K562 (cell line): Measurements from ENCODE around the gene LSR. TPM values are rescaled to one million over a fixed set of nuclear protein-coding genes. Genes with fewer than 3 reads are reported as not detected.
A peak's percentile ranks its signal among the peaks of the same experiment; 100 is the strongest.

Experiments used
- ATAC-seq: fragments of 200-7000 bp; cut with Tn5 transposase; 3 replicates; pipeline ENCODE4 v1.9.1; 2020; ENCODE audit warnings: moderate library complexity
- BruUV-seq: library from RNA; stranded (reverse); fragments of 400-500 nt; replicated peaks from 2 replicates; lab custom pipeline; 2021; lab: Mats Ljungman, UMichigan
- CTCF ChIA-PET: fragments of 300-600 bp; formaldehyde crosslinking; extraction: SDS; loops from one replicate; lab custom pipeline; 2021; ENCODE audit warnings: low intra/inter-chr PET ratio; lab: Yijun Ruan, JAX
- POLR2A ChIA-PET: fragments of 300-600, 350-650 bp; sonication (Branson Sonifier 250); formaldehyde crosslinking; extraction: SDS; loops from one replicate; lab custom pipeline; 2021; ENCODE audit warnings: antibody characterized with exemption, inconsistent platforms; lab: Yijun Ruan, JAX
- DNase-seq, 4 experiments: peaks; one replicate each; pipeline versions ENCODE4 v3.0.0 to v3.0.0-alpha.2; 2011 to 2018; ENCODE audit warnings: low spot score in 3 of 4, mixed read lengths in 3 of 4; ENCODE audit errors: extremely low read depth in 1 of 4
- FAIRE-seq: peaks from 2 replicates; lab custom pipeline; 2011; peaks lifted over from hg19 to GRCh38; lab: Jason Lieb, UNC
- H2AFZ ChIP-seq: 2 replicates; pipeline ENCODE4 v1.6.0; 2011; ENCODE audit warnings: low read depth, low read length, control low read depth, inconsistent platforms
- H3K27ac ChIP-seq: fragments of 200-600 bp; 3 replicates; pipeline ENCODE4 v1.8.0; 2011; ENCODE audit warnings: low read depth, mild to moderate bottlenecking, control low read depth, inconsistent platforms, low read length, moderate library complexity, mixed read lengths; ENCODE audit errors: extremely low read depth
- H3K27me3 ChIP-seq, 2 experiments: fragments of 300-600 bp in 1 of 2; 2 replicates in 1 of 2; 3 replicates in 1 of 2; pipeline versions ENCODE4 v1.6.0 to v1.8.0; 2011; ENCODE audit warnings: inconsistent platforms in 2 of 2, low read length in 2 of 2, mild to moderate bottlenecking in 1 of 2, mixed read lengths in 1 of 2, moderate library complexity in 1 of 2; ENCODE audit not compliant: control insufficient read depth in 2 of 2, insufficient read depth in 2 of 2
- H3K36me3 ChIP-seq: fragments of 300-600 bp; 3 replicates; pipeline ENCODE4 v1.8.0; 2011; ENCODE audit warnings: mild to moderate bottlenecking, low read length, inconsistent platforms; ENCODE audit not compliant: control insufficient read depth, insufficient read depth
- H3K4me1 ChIP-seq, 2 experiments: fragments of 200-600 bp in 1 of 2; replicated peaks in 1 of 2; 2 replicates in 1 of 2; 3 replicates in 1 of 2; pipeline versions ENCODE4 v1.5.1 to v1.8.0; 2011; ENCODE audit warnings: inconsistent platforms in 2 of 2, low read length in 2 of 2, mild to moderate bottlenecking in 1 of 2, mixed read lengths in 1 of 2, moderate library complexity in 1 of 2; ENCODE audit not compliant: control insufficient read depth in 2 of 2, insufficient read depth in 2 of 2
- H3K4me2 ChIP-seq: 2 replicates; pipeline ENCODE4 v1.6.1; 2011; ENCODE audit warnings: low read length, control low read depth, inconsistent platforms, mixed read lengths; ENCODE audit not compliant: insufficient read depth
- H3K4me3 ChIP-seq: fragments of 200-600 bp; sonication (generic), shearing (Covaris generic); 2 replicates; pipeline ENCODE4 v1.5.1; 2016; ENCODE audit warnings: control low read depth, inconsistent platforms
- H3K79me2 ChIP-seq: fragments of 200-600 bp; 3 replicates; pipeline ENCODE4 v1.8.0; 2011; ENCODE audit warnings: low read length, inconsistent platforms; ENCODE audit not compliant: control insufficient read depth, insufficient read depth
- H3K9ac ChIP-seq, 2 experiments: 2 replicates each; pipeline versions ENCODE4 v1.6.0 to v1.6.1; 2011; ENCODE audit warnings: low read depth in 2 of 2, low read length in 2 of 2, control low read depth in 1 of 2, inconsistent platforms in 1 of 2, mild to moderate bottlenecking in 1 of 2, mixed read lengths in 1 of 2; ENCODE audit not compliant: insufficient read depth in 1 of 2
- H3K9me1 ChIP-seq: one replicate; pipeline ENCODE4 v1.6.0; 2011; ENCODE audit warnings: inconsistent platforms, mild to moderate bottlenecking, low read length, moderate library complexity; ENCODE audit not compliant: control insufficient read depth, insufficient read depth
- H3K9me3 ChIP-seq: replicated peaks from 2 replicates; pipeline ENCODE4 v1.5.1; 2011; ENCODE audit warnings: low read depth, low read length, inconsistent platforms; ENCODE audit not compliant: control insufficient read depth, insufficient read depth
- H4K20me1 ChIP-seq: replicated peaks from 2 replicates; pipeline ENCODE4 v1.6.1; 2011; ENCODE audit warnings: low read length, inconsistent platforms, mixed read lengths; ENCODE audit not compliant: control insufficient read depth, insufficient read depth
- HDAC1 ChIP-seq, 2 experiments: fragments of 450-650 bp; IDR thresholded peaks; 2 replicates each; pipeline ENCODE4 v1.6.1; 2016 to 2017; ENCODE audit warnings: inconsistent platforms in 1 of 2, mild to moderate bottlenecking in 1 of 2, moderate library complexity in 1 of 2
- JUN ChIP-seq, 2 experiments: sonication (generic) in 1 of 2; formaldehyde crosslinking in 1 of 2; IDR thresholded peaks; 2 replicates each; pipeline versions ENCODE4 v1.6.1 to v1.8.0; 2012 to 2022; ENCODE audit warnings: borderline replicate concordance in 2 of 2, mild to moderate bottlenecking in 2 of 2, improper control_type of control experiment in 1 of 2, low read depth in 1 of 2, low read length in 1 of 2, missing genetic modification reagents in 1 of 2
- LEF1 ChIP-seq: fragments of 450-650 bp; IDR thresholded peaks from 2 replicates; pipeline ENCODE4 v1.6.1; 2016; ENCODE audit warnings: mild to moderate bottlenecking
- MEF2D ChIP-seq: conservative IDR thresholded peaks from 2 replicates; pipeline ENCODE4 v1.6.1; 2016; ENCODE audit warnings: low read depth, missing genetic modification characterization, missing compliant biosample characterization
- PML ChIP-seq: IDR thresholded peaks from 2 replicates; pipeline ENCODE4 v1.6.1; 2012; ENCODE audit warnings: low read length, inconsistent platforms
- POLR2AphosphoS5 ChIP-seq: IDR thresholded peaks from 2 replicates; pipeline ENCODE4 v1.6.1; 2011; ENCODE audit warnings: mild to moderate bottlenecking, low read depth, low read length, moderate library complexity; ENCODE audit not compliant: control insufficient read depth, insufficient read depth
- SRSF7 ChIP-seq: fragments of 200-400 bp; formaldehyde crosslinking; optimal IDR thresholded peaks from 2 replicates; pipeline ENCODE3; 2017; ENCODE audit warnings: mild to moderate bottlenecking, low read depth, low read length
- ZNF175 ChIP-seq: fragments of 200-800 bp; sonication (Bioruptor generic); IDR thresholded peaks from 2 replicates; pipeline ENCODE4 v1.6.1; 2016; ENCODE audit warnings: low read depth, mild to moderate bottlenecking, missing genetic modification characterization, missing compliant biosample characterization
- ZNF212 ChIP-seq: fragments of 450-650 bp; formaldehyde crosslinking; IDR thresholded peaks from 2 replicates; pipeline ENCODE4 v1.4.0; 2020; ENCODE audit warnings: mild to moderate bottlenecking
- WGBS: fragments of 100-300 bp; shearing (Covaris generic); methylation state at CpG from one replicate; pipeline ENCODE4 v1.1.6; 2016; ENCODE audit warnings: low coverage, mixed read lengths; ENCODE audit not compliant: insufficient coverage; ENCODE audit errors: missing lambda C conversion rate; 5-methylcytosine and 5-hydroxymethylcytosine counted together
- in situ Hi-C: fragments of 300-500 bp; cut with MboI; formaldehyde crosslinking; loops from 4 replicates; pipeline ENCODE4 v1.15.0; 2018; ENCODE audit warnings: inconsistent platforms, mixed read lengths
- intact Hi-C: fragments of 100-400 bp; cut with micrococcal nuclease; formaldehyde crosslinking; loops from 2 replicates; pipeline ENCODE4 v1.14.2; 2022
- polyA plus RNA-seq, 8 experiments: library from polyadenylated mRNA; depleted of rRNA in 4 of 8; stranded (reverse) in 5 of 8; unstranded in 3 of 8; fragments of >200 nt; fragmentation: Nextera tagmentation in 2 of 8; fragmentation: Illumina TruSeq in 1 of 8; extraction: Ambion mirVana in 2 of 8; extraction: Trizol in 1 of 8; gene quantifications; 2 replicates each; pipeline versions ENCODE4 v1.2.1 to v1.2.3, GENCODE V29; 2011 to 2014; ENCODE audit warnings: inconsistent platforms in 1 of 8, missing spikeins in 1 of 8
- total RNA-seq, 7 experiments: library from RNA; depleted of rRNA in 6 of 7; stranded (reverse); fragments of >200 nt in 6 of 7; fragmentation: Illumina TruSeq in 2 of 7; extraction: Trizol in 2 of 7; gene quantifications; 2 replicates each; pipeline versions ENCODE4 v1.2.1 to v1.2.3, GENCODE V29; 2011 to 2021; ENCODE audit warnings: low replicate concordance in 1 of 7
- TF ChIP-seq, protein P1 (sequence below): IDR thresholded peaks from 3 replicates; pipeline ENCODE4 v1.6.1; 2011; ENCODE audit warnings: borderline replicate concordance, mild to moderate bottlenecking, moderate library complexity; ENCODE audit not compliant: insufficient read length; ENCODE audit errors: extremely low read depth
- TF ChIP-seq, protein P2 (sequence below): fragments of 250-450 bp; sonication (Bioruptor Pico); IDR thresholded peaks from 2 replicates; pipeline ENCODE4 v1.4.0; 2020; ENCODE audit warnings: borderline replicate concordance
- TF ChIP-seq, protein P3 (sequence below): fragments of 200-800 bp; sonication (Bioruptor generic); IDR thresholded peaks from 2 replicates; pipeline ENCODE4 v1.6.1; 2017; ENCODE audit warnings: missing genetic modification characterization, missing compliant biosample characterization

The LSR gene
- total and polyA plus RNA-seq, 9 of the 15 experiments (the other 6 are each of a cell fraction or from before 2014, with no cell fraction given): 0.44 to 87.9 (median 28.0) TPM

DNA sequence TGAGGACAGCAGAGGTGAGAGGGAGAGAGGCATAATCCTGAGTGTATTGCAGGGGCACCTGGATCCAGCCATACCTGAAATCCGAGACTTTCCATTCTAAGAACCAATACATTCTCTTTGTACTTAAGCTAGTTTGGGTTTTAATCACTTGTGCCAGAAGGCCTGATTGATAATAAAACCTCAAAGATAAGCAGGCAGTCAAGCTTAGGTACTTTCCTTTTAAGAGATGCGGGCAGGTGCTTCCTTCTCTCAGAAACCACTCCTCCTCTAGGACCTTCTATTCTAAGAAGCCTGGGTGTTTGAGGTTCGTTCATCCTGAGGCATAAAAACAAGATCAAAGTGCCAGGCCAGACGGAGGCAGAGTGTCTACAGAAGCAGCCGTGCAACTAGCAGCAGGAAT, 42.4 kb upstream of the LSR start (continued):
- no peak for TF ChIP-seq SRSF7
- TF ChIP-seq HDAC1 (IDR thresholded peaks at IDR 0.05): peak in 1 of 2 experiments; percentile 35; a peak in 1 of 4 replicates
- TF ChIP-seq PML: peak; percentile 56; the same call in 1 of the 2 replicates
- TF ChIP-seq, all 486 proteins: peak for 18

DNA sequence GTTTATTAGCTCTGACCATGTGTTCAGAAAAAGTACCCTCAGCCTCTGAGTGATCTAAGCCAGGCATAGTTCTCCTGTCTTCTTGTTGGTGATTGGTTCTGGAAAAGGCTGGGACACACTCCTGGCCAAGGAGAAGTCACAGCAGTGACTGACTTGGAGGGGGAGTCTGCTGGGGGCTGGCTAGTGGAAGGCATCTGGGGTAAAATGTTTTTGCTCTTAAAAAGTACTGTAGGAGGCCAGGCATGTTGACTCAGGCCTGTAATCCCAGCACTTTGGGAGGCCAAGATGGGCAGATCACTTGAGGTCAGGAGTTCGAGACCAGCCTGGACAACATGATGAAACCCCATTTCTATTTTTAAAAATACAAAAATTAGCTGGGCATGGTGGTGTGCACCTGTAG, 41.9 kb upstream of the LSR start:
- Histone ChIP-seq H3K27ac (no peak overlapping the region), H3K9ac (no peak overlapping the region), H3K4me1 (peaks cover 33 to 41% of the 10 kb centered on the region in 2 experiments), H3K9me1 (no peaks in the 10 kb centered on the region), H3K4me2 (no peak overlapping the region), H3K4me3 (no peak overlapping the region), H3K36me3 (no peaks in the 10 kb centered on the region), H3K79me2 (no peaks in the 10 kb centered on the region), H2AFZ (no peak overlapping the region), H3K27me3 (no peaks in the 10 kb centered on the region), H4K20me1 (no peaks in the 10 kb centered on the region), H3K9me3 (0 out of 2 replicates have a peak, but pooled peaks cover 2% of the 10 kb centered on the region)
- ChIA-PET POLR2A (no interaction called here), CTCF (no interaction called here)
- WGBS: 100% methylated on average over 1 of the region's 1 CpG
- FAIRE-seq: no peak
- DNase-seq: peak in 1 of 4 experiments; percentile 4
- no TSS peak for BruUV-seq
- TF ChIP-seq MEF2D (tag): no peak
- TF ChIP-seq LEF1: no peak
- no peak for TF ChIP-seq ZNF175 (CRISPR knock-in tag)
- TF ChIP-seq ZNF212 (CRISPR knock-in tag): no peak
- TF ChIP-seq, protein P1, sequence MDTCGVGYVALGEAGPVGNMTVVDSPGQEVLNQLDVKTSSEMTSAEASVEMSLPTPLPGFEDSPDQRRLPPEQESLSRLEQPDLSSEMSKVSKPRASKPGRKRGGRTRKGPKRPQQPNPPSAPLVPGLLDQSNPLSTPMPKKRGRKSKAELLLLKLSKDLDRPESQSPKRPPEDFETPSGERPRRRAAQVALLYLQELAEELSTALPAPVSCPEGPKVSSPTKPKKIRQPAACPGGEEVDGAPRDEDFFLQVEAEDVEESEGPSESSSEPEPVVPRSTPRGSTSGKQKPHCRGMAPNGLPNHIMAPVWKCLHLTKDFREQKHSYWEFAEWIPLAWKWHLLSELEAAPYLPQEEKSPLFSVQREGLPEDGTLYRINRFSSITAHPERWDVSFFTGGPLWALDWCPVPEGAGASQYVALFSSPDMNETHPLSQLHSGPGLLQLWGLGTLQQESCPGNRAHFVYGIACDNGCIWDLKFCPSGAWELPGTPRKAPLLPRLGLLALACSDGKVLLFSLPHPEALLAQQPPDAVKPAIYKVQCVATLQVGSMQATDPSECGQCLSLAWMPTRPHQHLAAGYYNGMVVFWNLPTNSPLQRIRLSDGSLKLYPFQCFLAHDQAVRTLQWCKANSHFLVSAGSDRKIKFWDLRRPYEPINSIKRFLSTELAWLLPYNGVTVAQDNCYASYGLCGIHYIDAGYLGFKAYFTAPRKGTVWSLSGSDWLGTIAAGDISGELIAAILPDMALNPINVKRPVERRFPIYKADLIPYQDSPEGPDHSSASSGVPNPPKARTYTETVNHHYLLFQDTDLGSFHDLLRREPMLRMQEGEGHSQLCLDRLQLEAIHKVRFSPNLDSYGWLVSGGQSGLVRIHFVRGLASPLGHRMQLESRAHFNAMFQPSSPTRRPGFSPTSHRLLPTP: no peak
- TF ChIP-seq JUN (IDR thresholded peaks at IDR 0.05; ENCODE audit: borderline replicate concordance, low read depth, low read length): no peak
- TF ChIP-seq JUN (CRISPR knock-in tag; IDR thresholded peaks at IDR 0.05; ENCODE audit: borderline replicate concordance): no peak
- TF ChIP-seq, protein P2, sequence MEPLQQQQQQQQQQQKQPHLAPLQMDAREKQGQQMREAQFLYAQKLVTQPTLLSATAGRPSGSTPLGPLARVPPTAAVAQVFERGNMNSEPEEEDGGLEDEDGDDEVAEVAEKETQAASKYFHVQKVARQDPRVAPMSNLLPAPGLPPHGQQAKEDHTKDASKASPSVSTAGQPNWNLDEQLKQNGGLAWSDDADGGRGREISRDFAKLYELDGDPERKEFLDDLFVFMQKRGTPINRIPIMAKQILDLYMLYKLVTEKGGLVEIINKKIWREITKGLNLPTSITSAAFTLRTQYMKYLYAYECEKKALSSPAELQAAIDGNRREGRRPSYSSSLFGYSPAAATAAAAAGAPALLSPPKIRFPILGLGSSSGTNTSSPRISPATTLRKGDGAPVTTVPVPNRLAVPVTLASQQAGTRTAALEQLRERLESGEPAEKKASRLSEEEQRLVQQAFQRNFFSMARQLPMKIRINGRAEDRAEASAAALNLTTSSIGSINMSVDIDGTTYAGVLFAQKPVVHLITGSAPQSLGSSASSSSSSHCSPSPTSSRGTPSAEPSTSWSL: no peak
- TF ChIP-seq, protein P3, sequence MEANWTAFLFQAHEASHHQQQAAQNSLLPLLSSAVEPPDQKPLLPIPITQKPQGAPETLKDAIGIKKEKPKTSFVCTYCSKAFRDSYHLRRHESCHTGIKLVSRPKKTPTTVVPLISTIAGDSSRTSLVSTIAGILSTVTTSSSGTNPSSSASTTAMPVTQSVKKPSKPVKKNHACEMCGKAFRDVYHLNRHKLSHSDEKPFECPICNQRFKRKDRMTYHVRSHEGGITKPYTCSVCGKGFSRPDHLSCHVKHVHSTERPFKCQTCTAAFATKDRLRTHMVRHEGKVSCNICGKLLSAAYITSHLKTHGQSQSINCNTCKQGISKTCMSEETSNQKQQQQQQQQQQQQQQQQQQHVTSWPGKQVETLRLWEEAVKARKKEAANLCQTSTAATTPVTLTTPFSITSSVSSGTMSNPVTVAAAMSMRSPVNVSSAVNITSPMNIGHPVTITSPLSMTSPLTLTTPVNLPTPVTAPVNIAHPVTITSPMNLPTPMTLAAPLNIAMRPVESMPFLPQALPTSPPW (CRISPR knock-in tag): no peak
- TF ChIP-seq POLR2AphosphoS5: no peak
- ATAC-seq: no peak
- intact Hi-C loops: loop anchor here (5.0 kb wide), 3 partner anchors 40 to 55 kb away; partner anchors contain the start of genes FXYD5 and LSR
- in situ Hi-C loops: no loop called here
